Esophagus muscularis mucosa (tissue), 4 donors: ENCODE measurements around the gene DNAH11. TPM values are rescaled to one million over a fixed set of nuclear protein-coding genes. Genes with fewer than 3 reads are reported as not detected.

Experiments
- DNase-seq: peaks from one replicate; pipeline ENCODE4 v3.0.0-alpha.2; 2017; ENCODE audit errors: extremely low spot score
- H3K27ac ChIP-seq, 4 donors: fragments of 200-600 bp; sonication (generic); replicated peaks in 1 of 4; 1 replicate in 3 of 4; 2 replicates in 1 of 4; pipeline ENCODE4 v1.5.1; 2016 to 2019; ENCODE audit warnings: mild to moderate bottlenecking in 1 of 4
- H3K27me3 ChIP-seq, 4 donors: fragments of 200-600 bp; sonication (generic); one replicate each; pipeline versions ENCODE4 v1.5.1 to v1.6.0; 2016 to 2019
- H3K36me3 ChIP-seq, 4 donors: fragments of 200-600 bp; sonication (generic); one replicate each; pipeline ENCODE4 v1.5.1; 2016 to 2019
- H3K4me1 ChIP-seq, 4 donors: fragments of 200-600 bp; sonication (generic); one replicate each; pipeline ENCODE4 v1.5.1; 2016 to 2019
- H3K4me3 ChIP-seq, 4 donors: fragments of 200-600 bp; sonication (generic); 1 replicate in 2 of 4; 2 replicates in 2 of 4; pipeline ENCODE4 v1.5.1; 2016 to 2019; ENCODE audit warnings: mild to moderate bottlenecking in 4 of 4, moderate library complexity in 1 of 4
- H3K9me3 ChIP-seq, 4 donors: fragments of 200-600 bp; sonication (generic); 1 replicate in 3 of 4; 2 replicates in 1 of 4; pipeline ENCODE4 v1.5.1; 2016 to 2019
- CTCF ChIP-seq, 3 experiments: fragments of 200-600 bp in 2 of 3; fragments of 450-650 bp in 1 of 3; sonication (generic) in 2 of 3; IDR thresholded peaks; one replicate each; pipeline ENCODE4 v1.5.1; 2017 to 2019; ENCODE audit warnings: antibody characterized with exemption in 3 of 3, mild to moderate bottlenecking in 2 of 3, moderate library complexity in 1 of 3
- EP300 ChIP-seq: sonication (generic); formaldehyde crosslinking; IDR thresholded peaks from one replicate; pipeline ENCODE4 v1.6.1; 2017; ENCODE audit warnings: antibody characterized with exemption
- POLR2A ChIP-seq: fragments of 450-650 bp; IDR thresholded peaks from one replicate; pipeline ENCODE4 v1.6.1; 2017; ENCODE audit warnings: antibody characterized with exemption, moderate library complexity, mild to moderate bottlenecking, low read depth
- POLR2AphosphoS5 ChIP-seq, 2 donors: sonication (generic); formaldehyde crosslinking; IDR thresholded peaks; one replicate each; pipeline ENCODE4 v1.6.1; 2017; ENCODE audit warnings: antibody characterized with exemption in 2 of 2
- WGBS: methylation state at CpG from one replicate; pipeline ENCODE4 v1.1.5; 2018; 5-methylcytosine and 5-hydroxymethylcytosine counted together
- intact Hi-C: fragments of 100-400 bp; cut with DNase I; formaldehyde crosslinking; loops from one replicate; pipeline ENCODE4 v1.15.1; 2023
- total RNA-seq, 4 donors: library from RNA; depleted of rRNA; stranded (reverse); fragments of >200 nt; gene quantifications; one replicate each; pipeline versions ENCODE4 v1.1.0 to v1.2.1, GENCODE V29; 2016

The DNAH11 gene
- total RNA-seq, 4 donors from 2014 or later, result 8.7 to 16.6 (median 13.1) TPM

- WGBS, result 72% methylated on average over 3 of the region's 3 CpGs
- H3K9me3 ChIP-seq, result no peaks in the 10 kb centered on the region
- no peaks in the 10 kb centered on the region for H3K36me3 ChIP-seq
- no peak overlapping the region for H3K4me3 ChIP-seq
- intact Hi-C loops, result no loop called here
- no peak for DNase-seq
- TF ChIP-seq POLR2A, result no peak
- no peak for TF ChIP-seq CTCF (IDR thresholded peaks at IDR 0.05)
- no peak for TF ChIP-seq EP300
- no peak for TF ChIP-seq POLR2AphosphoS5 (IDR thresholded peaks at IDR 0.05)
- no peaks in the 10 kb centered on the region for H3K4me1 ChIP-seq
- no peak overlapping the region for H3K27ac ChIP-seq
- H3K27me3 ChIP-seq, result no peaks in the 10 kb centered on the region
Observed at GRCh38 chr7:21753071-21753470, 210.2 kb downstream of the DNAH11 start.

- Histone ChIP-seq H3K36me3 (no peaks in the 10 kb centered on the region), H3K27ac (no peak overlapping the region), H3K4me1 (no peaks in the 10 kb centered on the region), H3K4me3 (no peak overlapping the region), H3K27me3 (no peaks in the 10 kb centered on the region), H3K9me3 (no peaks in the 10 kb centered on the region)
- intact Hi-C loops, result no loop called here
- 68% methylated on average over 3 of the region's 3 CpGs for WGBS
- DNase-seq, result no peak
- no peak for TF ChIP-seq CTCF (IDR thresholded peaks at IDR 0.05)
Observed at GRCh38 chr7:21754963-21755362, 212.1 kb downstream of the DNAH11 start.

- intact Hi-C loops, result no loop called here
- TF ChIP-seq POLR2A, result no peak
- 69% methylated on average over 11 of the region's 11 CpGs for WGBS
Observed at GRCh38 chr7:21757537-21758282, 214.9 kb downstream of the DNAH11 start.

GRCh38 chr7:21758286-21758685 is 215.4 kb downstream of the DNAH11 start:
- no peaks in the 10 kb centered on the region for H3K36me3 ChIP-seq
- intact Hi-C loops, result no loop called here
- no peaks in the 10 kb centered on the region for H3K9me3 ChIP-seq
- no peaks in the 10 kb centered on the region for H3K27me3 ChIP-seq
- DNase-seq, result no peak
- H3K27ac ChIP-seq, result no peak overlapping the region
- WGBS, result 60% methylated on average over 3 of the region's 3 CpGs
- no peak overlapping the region for H3K4me3 ChIP-seq
- no peaks in the 10 kb centered on the region for H3K4me1 ChIP-seq
- TF ChIP-seq POLR2A (no peak), CTCF (IDR thresholded peaks at IDR 0.05) (no peak)

More at GRCh38 chr7:21757537-21758282, 214.9 kb downstream of the DNAH11 start:
- Histone ChIP-seq H3K4me3 (no peak overlapping the region), H3K4me1 (no peaks in the 10 kb centered on the region), H3K27me3 (no peaks in the 10 kb centered on the region), H3K27ac (no peak overlapping the region), H3K9me3 (no peaks in the 10 kb centered on the region), H3K36me3 (no peaks in the 10 kb centered on the region)
- DNase-seq, result no peak

GRCh38 chr7:21762469-21762868 is 219.6 kb downstream of the DNAH11 start:
- intact Hi-C loops, result loop anchor here (10.0 kb wide), 1 partner anchor 988 kb away; no protein-coding TSS in a partner anchor
- no peak overlapping the region for H3K27ac ChIP-seq

More at GRCh38 chr7:21762469-21762868, 219.6 kb downstream of the DNAH11 start:
- Histone ChIP-seq H3K27me3 (no peaks in the 10 kb centered on the region), H3K36me3 (no peaks in the 10 kb centered on the region), H3K4me3 (no peak overlapping the region), H3K9me3 (no peaks in the 10 kb centered on the region), H3K4me1 (no peaks in the 10 kb centered on the region)
- TF ChIP-seq POLR2AphosphoS5 (IDR thresholded peaks at IDR 0.05), result no peak
- no peak for TF ChIP-seq CTCF (IDR thresholded peaks at IDR 0.05)
- no peak for TF ChIP-seq POLR2A
- 53% methylated on average over 1 of the region's 1 CpG for WGBS
- DNase-seq, result no peak
